ENCODE measurements around the gene ZNF516.
"Not testable (repeated sequence)": the region's sequence is repeated elsewhere in the genome, so short reads cannot be mapped to it uniquely, and the experiment has no call there.

The ZNF516 gene, protein sequence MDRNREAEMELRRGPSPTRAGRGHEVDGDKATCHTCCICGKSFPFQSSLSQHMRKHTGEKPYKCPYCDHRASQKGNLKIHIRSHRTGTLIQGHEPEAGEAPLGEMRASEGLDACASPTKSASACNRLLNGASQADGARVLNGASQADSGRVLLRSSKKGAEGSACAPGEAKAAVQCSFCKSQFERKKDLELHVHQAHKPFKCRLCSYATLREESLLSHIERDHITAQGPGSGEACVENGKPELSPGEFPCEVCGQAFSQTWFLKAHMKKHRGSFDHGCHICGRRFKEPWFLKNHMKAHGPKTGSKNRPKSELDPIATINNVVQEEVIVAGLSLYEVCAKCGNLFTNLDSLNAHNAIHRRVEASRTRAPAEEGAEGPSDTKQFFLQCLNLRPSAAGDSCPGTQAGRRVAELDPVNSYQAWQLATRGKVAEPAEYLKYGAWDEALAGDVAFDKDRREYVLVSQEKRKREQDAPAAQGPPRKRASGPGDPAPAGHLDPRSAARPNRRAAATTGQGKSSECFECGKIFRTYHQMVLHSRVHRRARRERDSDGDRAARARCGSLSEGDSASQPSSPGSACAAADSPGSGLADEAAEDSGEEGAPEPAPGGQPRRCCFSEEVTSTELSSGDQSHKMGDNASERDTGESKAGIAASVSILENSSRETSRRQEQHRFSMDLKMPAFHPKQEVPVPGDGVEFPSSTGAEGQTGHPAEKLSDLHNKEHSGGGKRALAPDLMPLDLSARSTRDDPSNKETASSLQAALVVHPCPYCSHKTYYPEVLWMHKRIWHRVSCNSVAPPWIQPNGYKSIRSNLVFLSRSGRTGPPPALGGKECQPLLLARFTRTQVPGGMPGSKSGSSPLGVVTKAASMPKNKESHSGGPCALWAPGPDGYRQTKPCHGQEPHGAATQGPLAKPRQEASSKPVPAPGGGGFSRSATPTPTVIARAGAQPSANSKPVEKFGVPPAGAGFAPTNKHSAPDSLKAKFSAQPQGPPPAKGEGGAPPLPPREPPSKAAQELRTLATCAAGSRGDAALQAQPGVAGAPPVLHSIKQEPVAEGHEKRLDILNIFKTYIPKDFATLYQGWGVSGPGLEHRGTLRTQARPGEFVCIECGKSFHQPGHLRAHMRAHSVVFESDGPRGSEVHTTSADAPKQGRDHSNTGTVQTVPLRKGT

DNA sequence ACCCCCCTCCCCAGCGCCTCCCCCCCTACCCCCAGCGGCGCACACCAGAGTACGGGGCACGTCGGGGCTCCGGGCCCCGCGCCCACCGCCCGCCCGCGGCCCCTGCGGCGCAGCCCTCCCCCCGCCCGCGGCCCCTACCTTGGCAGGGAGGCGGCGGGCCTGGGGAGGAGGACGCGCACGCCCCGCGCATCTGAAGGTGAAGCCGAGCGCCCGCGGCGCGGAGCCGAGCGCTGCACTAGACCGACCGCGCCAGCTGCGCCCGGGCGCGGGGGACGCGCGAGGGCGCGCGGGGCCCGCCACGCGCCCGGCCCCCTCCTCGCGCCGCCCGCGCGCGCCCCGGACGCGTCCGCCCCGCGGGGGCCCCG is at the start of gene ZNF516:
ZNF516 (minus strand) TSS at position 237 of the 365 bp plus-strand sequence. CDS start 52,188 bp downstream, outside the sequence.
- Mint-ChIP-seq H3K27ac (peak within 1 kb of the TSS; percentile 69), H3K27me3 (ENCODE audit: low read depth) (peaks cover 84% of the 10 kb centered on the region), H3K9me3 (no peaks in the 10 kb centered on the region), H3K4me3 (peak within 1 kb of the TSS; percentile 95), H3K4me1 (ENCODE audit: low read depth) (peaks cover 25% of the 10 kb centered on the region), H3K36me3 (ENCODE audit: low read depth) (no peaks in the 10 kb centered on the region)

DNA sequence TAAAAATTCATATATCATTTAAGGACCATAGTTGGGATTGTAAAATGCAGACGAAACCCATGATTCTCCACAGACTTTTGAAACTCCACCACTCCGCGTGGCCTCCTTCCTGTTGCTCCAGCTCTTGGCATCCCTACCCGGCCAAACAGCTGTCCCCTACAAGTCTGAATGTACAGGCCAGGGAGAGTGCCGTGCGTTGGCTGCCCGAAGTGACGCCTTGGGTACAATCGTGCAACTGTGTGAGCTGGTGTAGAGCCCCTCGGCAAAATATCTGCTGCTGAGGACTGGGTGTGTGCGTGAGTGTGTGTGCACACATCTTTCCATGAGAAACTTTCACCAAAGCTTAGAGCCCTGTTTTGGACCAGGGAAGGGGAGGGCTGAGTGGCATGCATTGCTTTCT is 43.8 kb upstream of the ZNF516 start:
- Mint-ChIP-seq H3K27ac (no peak overlapping the region), H3K27me3 (ENCODE audit: low read depth) (no peaks in the 10 kb centered on the region), H3K4me3 (no peak overlapping the region), H3K9me3 (no peaks in the 10 kb centered on the region), H3K4me1 (ENCODE audit: low read depth) (no peaks in the 10 kb centered on the region), H3K36me3 (ENCODE audit: low read depth) (no peaks in the 10 kb centered on the region)

DNA sequence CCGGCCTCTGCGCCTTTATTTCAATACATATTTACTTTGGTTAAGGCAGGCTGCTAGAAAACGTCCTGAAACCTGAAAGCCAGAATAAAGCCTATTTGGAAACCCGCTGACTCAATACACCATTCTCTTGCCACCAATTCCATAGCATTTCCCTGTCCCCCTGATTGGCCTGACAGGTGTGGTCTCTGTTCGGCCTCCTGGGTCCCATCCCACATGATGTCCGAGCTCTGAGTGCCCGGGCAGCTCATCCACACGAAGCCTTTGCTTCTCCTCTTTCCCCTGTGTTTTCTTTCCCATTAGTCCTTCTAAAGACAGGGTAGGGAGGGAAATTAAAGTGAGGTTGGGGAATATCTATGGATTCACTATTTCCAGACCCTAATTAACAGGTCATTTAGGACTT is 42.6 kb upstream of the ZNF516 start:
- Mint-ChIP-seq H3K27ac (no peak overlapping the region), H3K27me3 (ENCODE audit: low read depth) (no peaks in the 10 kb centered on the region), H3K4me3 (no peak overlapping the region), H3K9me3 (no peaks in the 10 kb centered on the region), H3K36me3 (ENCODE audit: low read depth) (no peaks in the 10 kb centered on the region), H3K4me1 (ENCODE audit: low read depth) (no peaks in the 10 kb centered on the region)

DNA sequence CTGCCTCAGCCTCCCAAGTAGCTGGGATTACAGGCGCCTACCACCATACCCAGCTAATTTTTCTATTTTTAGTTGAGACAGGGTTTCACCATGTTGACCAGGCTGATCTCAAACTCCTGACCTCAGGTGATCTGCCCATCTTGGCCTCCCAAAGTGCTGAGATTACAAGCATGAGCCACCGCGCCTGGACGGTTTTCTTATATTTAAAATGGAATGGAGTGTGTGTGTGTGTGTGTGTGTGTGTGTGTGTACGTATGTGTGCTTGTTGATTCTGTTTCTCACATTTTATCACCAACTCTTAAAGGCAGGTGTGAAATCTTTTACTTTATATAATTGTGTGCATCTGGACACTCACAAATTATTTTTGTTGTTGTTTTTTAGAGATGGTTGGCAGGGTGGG is 41.6 kb upstream of the ZNF516 start:
- H3K27ac Mint-ChIP-seq; H3K4me3 Mint-ChIP-seq; H3K36me3 Mint-ChIP-seq (ENCODE audit: low read depth); H3K9me3 Mint-ChIP-seq; H3K4me1 Mint-ChIP-seq (ENCODE audit: low read depth); H3K27me3 Mint-ChIP-seq (ENCODE audit: low read depth): not testable (repeated sequence)

DNA sequence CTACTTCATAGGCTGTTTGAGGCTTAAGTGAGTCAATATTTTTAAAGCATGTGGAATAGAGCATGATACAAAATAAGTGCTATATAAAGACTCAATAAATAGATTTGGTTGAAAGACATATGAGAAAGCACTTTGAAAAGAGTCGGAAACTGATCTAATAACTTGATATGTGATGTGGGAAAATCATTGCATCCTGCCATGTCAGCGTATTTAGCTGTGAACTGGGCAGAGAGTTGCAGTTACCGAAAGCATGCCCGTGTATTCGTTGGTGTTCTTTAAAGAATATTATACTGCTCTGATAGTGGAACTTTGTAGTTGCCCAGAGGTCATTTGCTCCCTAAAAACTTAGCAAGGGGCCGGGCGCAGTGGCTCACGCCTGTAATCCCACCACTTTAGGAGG is 37.8 kb upstream of the ZNF516 start:
- Mint-ChIP-seq H3K4me3 (no peak overlapping the region), H3K27ac (no peak overlapping the region), H3K9me3 (no peaks in the 10 kb centered on the region), H3K4me1 (ENCODE audit: low read depth) (peaks cover 5% of the 10 kb centered on the region), H3K27me3 (ENCODE audit: low read depth) (peaks cover 6% of the 10 kb centered on the region), H3K36me3 (ENCODE audit: low read depth) (no peaks in the 10 kb centered on the region)

DNA sequence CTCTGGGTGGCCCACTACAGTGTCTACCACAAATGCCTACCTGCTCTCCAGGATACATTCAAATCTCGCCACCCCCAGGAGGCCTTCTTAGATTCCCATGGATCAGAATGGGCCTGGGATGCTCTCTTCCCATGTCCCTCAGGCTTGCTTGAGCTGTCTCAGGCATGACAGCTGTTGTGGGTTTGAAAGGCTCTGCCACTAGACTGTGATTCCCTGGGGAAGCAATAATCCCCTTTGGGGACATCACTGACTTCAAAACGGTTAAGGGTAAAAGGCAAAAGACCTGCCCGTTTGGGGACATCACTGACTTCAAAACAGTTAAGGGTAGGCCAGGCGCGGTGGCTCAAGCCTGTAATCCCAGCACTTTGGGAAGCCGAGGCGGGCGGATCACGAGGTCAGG is 35.8 kb upstream of the ZNF516 start:
- Mint-ChIP-seq H3K9me3 (no peaks in the 10 kb centered on the region), H3K27ac (no peak overlapping the region), H3K27me3 (ENCODE audit: low read depth) (peaks cover 20% of the 10 kb centered on the region), H3K4me1 (ENCODE audit: low read depth) (peaks cover 5% of the 10 kb centered on the region), H3K4me3 (no peak overlapping the region), H3K36me3 (ENCODE audit: low read depth) (no peaks in the 10 kb centered on the region)

DNA sequence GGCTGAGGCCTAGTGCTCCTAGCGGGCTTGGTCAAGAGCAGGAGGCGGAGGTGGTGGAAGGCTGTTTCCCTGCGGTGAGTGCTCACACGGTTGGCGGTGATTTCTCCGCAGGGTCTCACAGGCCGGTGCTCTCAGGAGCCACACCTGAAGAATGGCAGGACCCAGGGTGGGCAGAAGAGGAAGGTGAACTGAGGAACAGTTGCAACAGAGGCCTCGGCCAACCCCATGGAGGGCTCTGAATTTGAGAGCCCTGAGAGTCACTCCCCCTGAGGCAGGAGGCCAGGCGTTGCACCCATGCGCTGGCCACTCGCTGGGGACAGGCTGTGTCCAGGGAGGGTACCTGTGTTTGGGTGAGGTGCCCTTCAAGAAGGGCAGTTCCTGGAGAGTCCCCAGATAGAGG is 35.3 kb upstream of the ZNF516 start:
- no peak overlapping the region for H3K27ac Mint-ChIP-seq
- H3K4me3 Mint-ChIP-seq: no peak overlapping the region
- peaks cover 22% of the 10 kb centered on the region for H3K27me3 Mint-ChIP-seq (ENCODE audit: low read depth)
- no peaks in the 10 kb centered on the region for H3K36me3 Mint-ChIP-seq (ENCODE audit: low read depth)
- H3K4me1 Mint-ChIP-seq (ENCODE audit: low read depth): peaks cover 6% of the 10 kb centered on the region
- no peaks in the 10 kb centered on the region for H3K9me3 Mint-ChIP-seq

DNA sequence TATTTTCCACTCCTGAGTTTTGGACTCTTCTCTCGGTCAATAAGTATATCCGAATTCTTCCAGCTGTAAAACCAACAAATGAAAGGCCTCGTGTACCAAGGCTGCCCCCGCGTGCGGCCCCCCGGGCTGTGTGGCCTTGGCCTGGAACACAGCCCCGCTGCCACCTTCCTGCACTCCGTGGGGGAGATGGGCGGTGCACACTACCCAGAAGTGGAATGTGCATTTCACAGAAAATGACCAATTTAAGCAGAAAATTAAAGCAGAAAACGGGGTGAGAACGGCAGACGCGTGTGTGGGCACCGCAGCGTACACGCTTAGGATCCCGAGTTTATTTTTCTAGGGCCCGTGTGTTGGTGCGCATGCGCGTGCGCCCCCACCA is 34.4 kb upstream of the ZNF516 start:
- H3K4me3 Mint-ChIP-seq: no peak overlapping the region
- H3K27ac Mint-ChIP-seq: no peak overlapping the region
- no peaks in the 10 kb centered on the region for H3K9me3 Mint-ChIP-seq
- H3K4me1 Mint-ChIP-seq (ENCODE audit: low read depth): peaks cover 11% of the 10 kb centered on the region
- no peaks in the 10 kb centered on the region for H3K36me3 Mint-ChIP-seq (ENCODE audit: low read depth)
- peaks cover 28% of the 10 kb centered on the region for H3K27me3 Mint-ChIP-seq (ENCODE audit: low read depth)

DNA sequence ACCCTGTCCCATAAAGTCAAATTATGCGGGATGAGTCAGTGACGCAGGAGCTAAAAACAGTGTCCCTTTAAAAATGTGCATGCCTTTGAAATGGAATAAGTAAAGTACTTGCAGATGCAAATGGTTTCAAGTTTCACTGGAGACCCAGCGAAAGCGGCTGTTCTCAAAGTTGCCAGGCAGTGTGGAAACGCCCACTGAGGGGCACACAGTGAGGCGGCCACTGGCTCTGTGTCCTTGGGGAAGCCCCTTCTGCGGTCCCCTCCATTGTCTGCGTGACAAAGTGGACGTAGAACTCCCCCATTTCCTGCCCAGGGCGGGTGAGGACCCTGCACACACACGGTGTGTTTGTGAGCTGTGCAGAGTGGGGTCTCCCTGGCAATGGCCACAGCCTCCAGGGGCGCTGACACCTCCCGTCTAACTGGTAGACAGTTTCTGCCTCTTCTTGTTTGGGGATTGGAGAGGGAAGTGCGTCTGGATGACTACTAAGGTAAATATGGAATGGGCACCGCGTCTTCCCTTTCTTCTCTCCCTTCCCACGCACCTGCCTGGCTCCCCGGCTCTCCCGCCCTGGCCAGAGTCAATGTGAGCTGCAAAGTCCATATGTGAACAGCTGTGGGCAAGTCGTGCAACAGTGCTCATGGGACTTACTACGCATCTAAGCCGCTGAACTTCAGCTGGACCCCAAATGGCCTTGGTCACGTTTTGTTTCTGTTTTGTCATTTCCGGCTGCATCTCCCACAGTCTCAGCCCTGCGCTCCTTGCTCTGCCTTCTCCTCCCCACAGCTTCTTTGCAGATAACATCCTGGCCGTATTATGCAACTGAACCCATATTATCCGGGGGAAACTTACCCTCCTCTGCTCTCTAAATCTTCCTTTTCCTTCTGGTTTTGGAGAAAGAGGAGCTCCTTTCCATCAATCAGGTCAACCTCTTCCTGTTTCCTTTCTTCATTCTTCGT is 33.7 kb upstream of the ZNF516 start:
- Mint-ChIP-seq H3K4me1 (ENCODE audit: low read depth) (peaks cover 11% of the 10 kb centered on the region), H3K27ac (no peak overlapping the region), H3K4me3 (peak overlapping the region; percentile 27), H3K9me3 (no peaks in the 10 kb centered on the region), H3K36me3 (ENCODE audit: low read depth) (no peaks in the 10 kb centered on the region), H3K27me3 (ENCODE audit: low read depth) (peaks cover 31% of the 10 kb centered on the region)

DNA sequence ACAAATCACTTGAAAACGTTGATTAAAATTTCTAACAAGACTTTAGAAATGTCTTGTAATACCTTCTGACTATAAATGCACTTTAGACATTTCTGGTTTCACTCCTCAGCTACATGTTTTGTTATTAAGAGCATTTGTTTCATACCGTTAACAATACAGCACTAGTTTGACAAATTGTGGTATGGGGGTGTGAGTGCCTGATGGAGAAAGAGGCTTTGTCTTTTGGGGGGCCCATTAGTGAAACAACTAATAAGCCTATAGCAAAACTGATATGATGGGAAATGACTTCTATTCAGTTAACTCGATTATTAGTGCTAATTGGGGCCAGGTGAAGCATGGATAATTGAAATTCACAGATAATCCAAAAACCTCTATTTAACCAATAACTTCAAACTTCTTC is 30.9 kb upstream of the ZNF516 start:
- Mint-ChIP-seq H3K27ac (no peak overlapping the region), H3K4me1 (ENCODE audit: low read depth) (peaks cover 11% of the 10 kb centered on the region), H3K4me3 (no peak overlapping the region), H3K27me3 (ENCODE audit: low read depth) (peaks cover 31% of the 10 kb centered on the region), H3K36me3 (ENCODE audit: low read depth) (no peaks in the 10 kb centered on the region), H3K9me3 (no peaks in the 10 kb centered on the region)

DNA sequence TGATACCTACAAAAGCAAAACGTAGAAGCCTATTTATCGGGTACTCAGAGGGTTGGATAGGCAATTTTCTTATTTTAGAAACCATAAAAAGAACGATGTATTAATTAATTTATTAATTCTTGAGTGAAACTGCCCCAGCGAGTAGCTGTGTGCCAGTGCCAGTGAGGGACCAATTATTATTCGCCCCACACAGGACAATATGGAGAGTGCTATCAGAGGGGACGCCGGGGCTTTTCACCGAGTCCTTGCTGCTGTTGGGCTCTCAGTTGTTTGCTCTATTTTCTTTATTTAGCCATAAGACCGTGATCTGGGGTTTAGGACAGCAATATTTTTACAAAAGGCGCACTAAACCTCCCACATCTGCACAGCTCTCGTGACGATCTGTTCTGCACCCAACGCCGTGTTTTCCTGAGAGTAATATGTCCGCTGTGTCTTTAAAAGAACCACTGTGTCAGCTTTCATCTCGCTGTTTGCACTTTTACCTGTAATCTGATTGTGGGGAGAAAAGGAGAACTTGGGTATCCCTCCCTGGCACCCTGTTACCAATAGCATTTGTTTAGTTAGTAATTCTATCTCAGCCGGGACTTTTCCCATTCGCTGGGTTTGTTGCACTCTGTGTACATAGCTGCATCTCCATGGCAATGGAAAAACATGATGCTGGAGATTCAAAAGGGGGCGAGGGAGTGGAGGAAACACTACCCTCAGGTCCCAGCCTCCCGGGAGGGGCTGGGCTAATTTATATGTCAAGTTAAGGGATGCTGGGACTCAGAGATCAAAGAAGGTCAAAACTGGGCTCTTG is 30.1 kb upstream of the ZNF516 start:
- Mint-ChIP-seq H3K9me3 (no peaks in the 10 kb centered on the region), H3K27ac (no peak overlapping the region), H3K4me1 (ENCODE audit: low read depth) (peaks cover 11% of the 10 kb centered on the region)

DNA sequence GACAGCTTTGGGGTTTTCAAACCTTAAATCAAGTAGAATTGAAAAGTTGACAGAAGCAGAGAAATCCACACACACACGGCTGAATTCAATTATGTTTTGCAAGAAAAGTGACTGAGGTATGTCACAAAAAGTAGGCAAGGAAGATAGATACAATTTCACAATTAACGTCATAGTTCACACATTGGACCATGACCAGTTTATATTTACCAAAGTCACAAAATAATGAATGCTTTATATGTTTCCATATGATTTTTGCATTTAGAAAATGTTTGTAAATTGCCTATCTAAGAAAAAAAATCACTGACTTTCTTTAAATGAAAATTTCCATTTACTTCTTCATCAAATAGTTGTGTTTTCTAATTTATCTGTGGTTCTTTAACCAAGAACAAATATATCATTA is 29.4 kb upstream of the ZNF516 start:
- no peaks in the 10 kb centered on the region for H3K9me3 Mint-ChIP-seq
- H3K4me1 Mint-ChIP-seq (ENCODE audit: low read depth): peaks cover 11% of the 10 kb centered on the region
- H3K27me3 Mint-ChIP-seq (ENCODE audit: low read depth): peaks cover 40% of the 10 kb centered on the region
- H3K27ac Mint-ChIP-seq: no peak overlapping the region
- no peaks in the 10 kb centered on the region for H3K36me3 Mint-ChIP-seq (ENCODE audit: low read depth)
- no peak overlapping the region for H3K4me3 Mint-ChIP-seq

More for the DNA sequence above, 30.1 kb upstream of the ZNF516 start:
- Mint-ChIP-seq H3K36me3 (ENCODE audit: low read depth) (no peaks in the 10 kb centered on the region), H3K4me3 (peak overlapping the region; percentile 35), H3K27me3 (ENCODE audit: low read depth) (peaks cover 36% of the 10 kb centered on the region)

DNA sequence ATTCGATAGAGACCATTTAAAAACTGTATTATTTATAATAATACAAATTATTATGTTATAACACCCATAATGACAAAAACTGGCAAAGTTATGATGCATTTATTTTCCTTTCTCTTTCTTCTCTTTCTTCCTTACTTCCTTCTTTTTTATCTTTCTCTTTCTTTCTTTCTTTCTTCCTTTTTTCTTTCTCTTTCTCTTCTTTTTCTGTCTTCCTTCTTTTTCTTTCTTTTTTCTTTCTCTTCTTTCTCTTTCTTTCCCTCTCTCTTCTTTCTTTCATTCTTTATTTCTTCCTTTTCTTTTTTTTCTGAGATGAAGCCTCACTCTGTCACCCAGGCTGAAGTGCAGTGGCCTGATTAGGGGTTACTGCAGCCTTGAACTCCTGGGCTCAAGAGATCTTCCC is 27.5 kb upstream of the ZNF516 start:
- Mint-ChIP-seq H3K27me3 (ENCODE audit: low read depth) (peaks cover 53% of the 10 kb centered on the region), H3K4me1 (ENCODE audit: low read depth) (peaks cover 11% of the 10 kb centered on the region), H3K4me3 (no peak overlapping the region), H3K27ac (no peak overlapping the region), H3K36me3 (ENCODE audit: low read depth) (no peaks in the 10 kb centered on the region), H3K9me3 (no peaks in the 10 kb centered on the region)

All from T-helper 1 cell treated with Interleukin-12 subunit alpha and Interleukin-12 subunit beta and Interleukin-4 antibody, amounts not matched to agents 30 μg/mL and 1 μg/mL, for 36 hours (primary cell).